ENCODE results near the gene CAMKMT. TPM values are rescaled to one million over a fixed set of nuclear protein-coding genes. Genes with fewer than 3 reads are reported as not detected.

CAMKMT gene
- total RNA-seq, 2 donors from 2014 or later: 3.6 to 4.6 TPM

- H3K4me1 ChIP-seq: peaks cover 0 to 5% of the 10 kb centered on the region in 2 donors
- H3K4me3 ChIP-seq: no peak overlapping the region
- no peaks in the 10 kb centered on the region for H3K36me3 ChIP-seq
- peaks cover 5 to 20% of the 10 kb centered on the region in 2 donors for H3K27me3 ChIP-seq
- H3K9me3 ChIP-seq: no peaks in the 10 kb centered on the region
- TF ChIP-seq CTCF (IDR thresholded peaks at IDR 0.05): no peak
- H3K27ac ChIP-seq: no peak overlapping the region
- DNase-seq (ENCODE audit: low spot score): no peak
Measured at GRCh38 chr2:44807201-44808025, 445.7 kb downstream of the CAMKMT start.

GRCh38 chr2:44810892-44811530 lies 449.3 kb downstream of the CAMKMT start:
- no peak overlapping the region for H3K27ac ChIP-seq
- no peak overlapping the region for H3K4me3 ChIP-seq
- no peak for DNase-seq (ENCODE audit: low spot score)
- H3K9me3 ChIP-seq: no peaks in the 10 kb centered on the region
- H3K27me3 ChIP-seq: peaks cover 0 to 8% of the 10 kb centered on the region in 2 donors
- no peak for TF ChIP-seq CTCF (IDR thresholded peaks at IDR 0.05)
- H3K4me1 ChIP-seq: no peaks in the 10 kb centered on the region
- no peaks in the 10 kb centered on the region for H3K36me3 ChIP-seq

DNA sequence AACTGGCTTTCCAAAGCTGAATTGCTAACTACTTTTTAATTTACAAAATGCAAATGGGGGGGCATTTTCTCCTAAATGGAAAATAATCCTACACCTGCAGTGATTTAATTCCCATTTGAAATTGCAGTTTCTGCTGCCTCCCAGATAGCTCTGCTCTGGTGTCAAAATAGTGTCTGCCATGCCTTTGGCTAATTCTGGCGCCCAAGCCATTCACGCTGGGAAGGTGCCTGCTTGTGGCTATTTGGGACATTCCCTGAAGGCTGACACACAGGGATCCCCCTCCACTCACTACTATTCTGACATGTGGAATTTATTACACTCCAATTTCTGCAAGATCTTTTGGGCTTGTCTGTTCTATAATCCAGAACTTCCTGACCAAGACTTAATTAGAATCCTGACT lies 451.4 kb downstream of the CAMKMT start:
- H3K27ac ChIP-seq: no peak overlapping the region
- no peak for TF ChIP-seq CTCF (IDR thresholded peaks at IDR 0.05)
- H3K9me3 ChIP-seq: no peaks in the 10 kb centered on the region
- H3K36me3 ChIP-seq: no peaks in the 10 kb centered on the region
- DNase-seq (ENCODE audit: low spot score): no peak
- no peak overlapping the region for H3K4me3 ChIP-seq
- peaks cover 0 to under 1% of the 10 kb centered on the region in 2 donors for H3K27me3 ChIP-seq
- H3K4me1 ChIP-seq: no peaks in the 10 kb centered on the region

DNA sequence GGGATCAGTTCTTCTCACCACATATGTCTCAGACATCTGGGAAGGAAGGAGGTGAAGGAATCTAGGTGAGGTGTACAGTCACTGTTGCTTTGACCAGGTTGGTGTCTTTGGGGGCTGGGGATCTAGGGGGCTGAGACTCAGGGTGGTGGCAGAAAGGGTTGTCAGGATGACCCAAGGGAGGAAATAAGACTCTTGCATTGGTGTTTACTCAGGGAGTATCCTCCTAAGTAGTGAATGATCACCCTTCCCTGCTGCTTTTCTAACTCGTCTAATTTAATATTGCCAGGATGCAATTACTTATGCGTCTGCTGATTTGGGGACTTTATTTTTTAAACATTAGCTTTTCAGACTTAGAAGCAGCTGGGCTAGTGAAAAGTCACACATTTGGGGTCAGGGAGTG lies 451.9 kb downstream of the CAMKMT start:
- no peaks in the 10 kb centered on the region for H3K36me3 ChIP-seq
- no peaks in the 10 kb centered on the region for H3K27me3 ChIP-seq
- no peak overlapping the region for H3K4me3 ChIP-seq
- no peaks in the 10 kb centered on the region for H3K4me1 ChIP-seq
- H3K27ac ChIP-seq: no peak overlapping the region
- DNase-seq (ENCODE audit: low spot score): no peak
- TF ChIP-seq CTCF (IDR thresholded peaks at IDR 0.05): no peak
- no peaks in the 10 kb centered on the region for H3K9me3 ChIP-seq

- no peak overlapping the region for H3K27ac ChIP-seq
- no peak overlapping the region for H3K4me3 ChIP-seq
- H3K36me3 ChIP-seq: no peaks in the 10 kb centered on the region
- no peaks in the 10 kb centered on the region for H3K27me3 ChIP-seq
- no peak for DNase-seq (ENCODE audit: low spot score)
- no peaks in the 10 kb centered on the region for H3K9me3 ChIP-seq
- TF ChIP-seq CTCF (IDR thresholded peaks at IDR 0.05): no peak
- no peaks in the 10 kb centered on the region for H3K4me1 ChIP-seq
Measured at GRCh38 chr2:44817256-44817655, 455.5 kb downstream of the CAMKMT start.

All from right atrium auricular region (tissue), 2 donors.